Measurements from ENCODE around the gene ATP2C1. TPM values are rescaled to one million over a fixed set of nuclear protein-coding genes. Genes with fewer than 3 reads are reported as not detected.

ATP2C1 gene
- total RNA-seq, 1 donor from 2014 or later: 59.3 TPM

- no peak for DNase-seq
- no peak for TF ChIP-seq CTCF (IDR thresholded peaks at IDR 0.05)
- no peaks in the 10 kb centered on the region for H3K36me3 Mint-ChIP-seq (ENCODE audit: low read depth)
- peaks cover 2% of the 10 kb centered on the region for H3K27me3 Mint-ChIP-seq
- POLR2A ChIA-PET: no interaction called here
- H3K4me1 Mint-ChIP-seq: no peaks in the 10 kb centered on the region
- intact Hi-C loops (cut with micrococcal nuclease): no loop called here
- no peaks in the 10 kb centered on the region for H3K9me3 Mint-ChIP-seq
- ATAC-seq (ENCODE audit: low read depth): no peak
- CTCF ChIA-PET: no interaction called here
- no peak overlapping the region for H3K4me3 Mint-ChIP-seq
- no peak overlapping the region for H3K27ac Mint-ChIP-seq
Measured at GRCh38 chr3:131053043-131053859, 159.4 kb downstream of the ATP2C1 start.

Other genes with a start within 250 kb of the ATP2C1 start
- 22.1 and 32.4 TPM in 2 replicates for gene PIK3R4, start 147.3 kb upstream of the ATP2C1 start, total RNA-seq
- gene ASTE1, start 132.7 kb downstream of the ATP2C1 start, total RNA-seq: 15.6 and 16.9 TPM in 2 replicates
- gene NEK11, start 132.8 kb downstream of the ATP2C1 start, total RNA-seq: 1.5 and 1.9 TPM in 2 replicates

Data from activated B cell treated with CpG ODN at 0.5 μM for 24 hours (primary cell).